ENCODE data around the gene PPP1R1A. TPM values are rescaled to one million over a fixed set of nuclear protein-coding genes. Genes with fewer than 3 reads are reported as not detected.

PPP1R1A gene
- total RNA-seq, 1 donor from 2014 or later = 6.8 TPM

DNA sequence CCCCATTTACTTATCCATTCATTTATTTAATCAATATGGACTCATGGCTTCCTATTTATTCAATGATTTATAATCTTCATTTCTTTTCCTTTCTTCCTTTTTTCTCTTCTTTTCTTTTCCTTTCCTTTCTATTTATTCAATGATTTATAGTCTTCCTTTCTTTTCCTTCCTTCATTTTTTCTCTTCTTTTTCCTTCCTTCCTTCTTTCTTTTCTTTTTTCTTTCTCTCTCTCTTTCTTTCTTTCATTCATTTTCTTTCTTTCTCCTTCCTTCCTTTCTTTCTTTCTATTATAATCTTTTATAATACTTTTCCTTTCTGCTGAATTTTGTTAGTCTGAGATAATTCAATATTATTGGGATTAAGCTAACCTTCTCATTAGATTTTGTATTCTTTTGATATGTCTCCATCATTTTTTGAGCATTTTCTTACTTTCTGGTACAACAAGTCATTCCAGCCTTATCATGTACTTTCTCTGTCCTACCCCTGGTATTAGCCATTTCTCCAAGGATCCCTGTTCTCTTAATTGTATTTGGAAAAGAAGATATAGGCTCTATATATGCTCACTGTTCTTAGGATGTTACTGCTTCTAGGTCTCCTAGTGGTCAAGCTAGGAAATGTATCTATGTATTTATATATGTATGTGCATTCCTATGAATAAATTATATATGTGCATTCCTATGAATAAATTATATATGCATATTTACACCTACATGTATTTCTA, 34.2 kb upstream of the PPP1R1A start:
- Histone ChIP-seq H3K27me3 (ENCODE audit: control insufficient read depth in 3 of 3, insufficient read depth in 3 of 3, low read length in 3 of 3) (peaks cover 4 to 14% (median 6%) of the 10 kb centered on the region in 3 donors), H3K4me1 (ENCODE audit: control insufficient read depth in 3 of 3, insufficient read depth in 3 of 3, low read length in 3 of 3) (no peaks in the 10 kb centered on the region), H3K36me3 (ENCODE audit: control insufficient read depth in 3 of 3, insufficient read depth in 3 of 3, low read length in 3 of 3) (no peaks in the 10 kb centered on the region), H3K9ac (ENCODE audit: low read depth in 1 of 3, low read length in 3 of 3) (no peak overlapping the region), H3K27ac (ENCODE audit: low read depth, low read length) (no peak overlapping the region), H3K9me3 (ENCODE audit: control insufficient read depth in 3 of 3, low read length in 3 of 3) (no peaks in the 10 kb centered on the region), H3K4me3 (ENCODE audit: low read length in 3 of 3) (no peak overlapping the region)

DNA sequence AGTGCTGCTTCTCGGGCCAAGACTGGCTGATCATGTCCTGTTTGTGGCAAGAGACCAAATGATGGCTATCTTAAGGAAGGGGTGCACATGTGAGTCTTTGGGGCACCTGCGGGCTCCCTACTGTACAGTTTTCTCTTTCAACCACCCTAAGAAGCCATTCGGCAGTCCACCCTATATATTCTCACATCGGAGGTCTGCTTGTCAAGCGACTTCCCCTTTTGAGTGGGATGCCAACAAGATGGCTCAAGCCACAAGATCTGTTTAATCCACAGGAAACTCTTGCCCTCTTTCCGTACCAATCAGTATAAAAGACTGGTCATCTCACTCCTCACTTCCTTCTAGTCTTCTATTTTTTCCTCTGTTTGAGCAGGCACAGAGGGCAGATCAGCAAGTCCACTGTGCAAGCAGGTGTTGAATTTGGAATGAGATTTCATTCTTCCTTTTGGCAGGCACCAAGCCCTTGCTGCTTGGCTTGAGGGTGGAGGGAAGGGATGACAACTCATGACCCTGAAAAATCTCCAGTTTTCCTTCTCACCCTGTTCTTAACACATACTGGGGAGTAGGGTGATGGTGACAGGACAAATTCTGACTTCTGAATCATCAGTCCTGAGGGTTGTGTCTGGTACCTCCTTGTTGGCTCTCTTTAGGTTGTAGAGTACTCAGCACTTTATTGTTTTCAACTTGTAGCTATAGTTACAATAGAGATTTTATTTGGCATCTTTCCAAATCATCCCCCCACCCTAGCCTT, 28.6 kb upstream of the PPP1R1A start:
- Histone ChIP-seq H3K9me3 (ENCODE audit: control insufficient read depth in 3 of 3, low read length in 3 of 3) (no peaks in the 10 kb centered on the region), H3K4me3 (ENCODE audit: low read length in 3 of 3) (no peak overlapping the region), H3K27ac (ENCODE audit: low read depth, low read length) (no peak overlapping the region), H3K9ac (ENCODE audit: low read depth in 1 of 3, low read length in 3 of 3) (no peak overlapping the region), H3K36me3 (ENCODE audit: control insufficient read depth in 3 of 3, insufficient read depth in 3 of 3, low read length in 3 of 3) (no peaks in the 10 kb centered on the region), H3K27me3 (ENCODE audit: control insufficient read depth in 3 of 3, insufficient read depth in 3 of 3, low read length in 3 of 3) (peaks cover 4 to 8% (median 6%) of the 10 kb centered on the region in 3 donors), H3K4me1 (ENCODE audit: control insufficient read depth in 3 of 3, insufficient read depth in 3 of 3, low read length in 3 of 3) (no peaks in the 10 kb centered on the region)

DNA sequence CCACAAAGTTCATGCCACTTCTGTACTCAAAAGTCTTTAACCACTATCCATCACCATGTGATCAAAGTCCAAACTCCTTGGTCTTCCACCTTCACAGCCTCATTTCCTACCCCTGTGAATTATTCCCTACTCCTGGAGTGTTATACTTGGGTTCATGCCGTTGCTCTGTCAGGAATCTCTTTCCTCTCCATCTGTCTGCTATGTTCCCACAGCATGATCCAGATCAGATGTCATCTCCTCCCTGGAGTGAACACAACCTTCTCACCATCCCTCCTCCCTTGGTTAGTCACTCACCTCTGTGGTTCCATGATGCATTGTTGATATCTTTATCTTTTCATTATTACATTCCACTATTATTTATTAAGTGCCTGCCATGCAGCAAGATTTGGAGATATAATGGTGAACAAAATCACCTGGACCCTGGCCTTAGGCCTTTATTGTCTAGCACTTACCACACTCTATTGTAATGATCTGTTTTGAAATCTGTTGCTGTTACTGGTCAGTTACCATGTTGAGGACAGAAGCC, 23.8 kb upstream of the PPP1R1A start:
- H3K27ac ChIP-seq (ENCODE audit: low read depth, low read length) = no peak overlapping the region
- no peak overlapping the region for H3K4me3 ChIP-seq (ENCODE audit: low read length in 3 of 3)
- H3K36me3 ChIP-seq (ENCODE audit: control insufficient read depth in 3 of 3, insufficient read depth in 3 of 3, low read length in 3 of 3) = no peaks in the 10 kb centered on the region
- H3K4me1 ChIP-seq (ENCODE audit: control insufficient read depth in 3 of 3, insufficient read depth in 3 of 3, low read length in 3 of 3) = peaks cover 0 to 2% (median 0%) of the 10 kb centered on the region in 3 donors
- H3K9ac ChIP-seq (ENCODE audit: low read depth in 1 of 3, low read length in 3 of 3) = no peak overlapping the region
- H3K9me3 ChIP-seq (ENCODE audit: control insufficient read depth in 3 of 3, low read length in 3 of 3) = no peaks in the 10 kb centered on the region
- peaks cover 4 to 8% (median 6%) of the 10 kb centered on the region in 3 donors for H3K27me3 ChIP-seq (ENCODE audit: control insufficient read depth in 3 of 3, insufficient read depth in 3 of 3, low read length in 3 of 3)

DNA sequence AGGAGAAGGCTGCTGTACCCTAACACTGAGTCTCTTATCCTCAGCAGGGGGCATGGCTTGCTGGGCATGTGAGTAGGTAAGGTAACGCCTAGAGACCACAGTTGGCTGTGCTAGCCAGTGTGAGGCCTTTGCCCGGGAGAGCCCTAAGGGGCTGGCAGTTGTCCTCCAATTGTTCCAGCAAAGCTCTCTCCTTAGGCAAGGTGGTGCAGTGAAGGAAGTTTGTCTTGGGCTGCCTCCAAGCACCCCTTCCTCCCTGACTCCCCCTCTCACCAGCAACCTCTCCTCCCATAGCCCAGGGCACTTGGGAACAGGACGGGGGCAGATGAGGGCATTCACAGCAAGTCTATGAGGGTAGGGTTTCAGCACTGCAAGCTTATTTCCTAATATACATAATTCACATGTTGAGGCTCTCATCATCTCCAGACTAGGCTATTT, 23.3 kb upstream of the PPP1R1A start:
- Histone ChIP-seq H3K27ac (ENCODE audit: low read depth, low read length) (no peak overlapping the region), H3K4me1 (ENCODE audit: control insufficient read depth in 3 of 3, insufficient read depth in 3 of 3, low read length in 3 of 3) (peaks cover 0 to 2% (median 0%) of the 10 kb centered on the region in 3 donors), H3K27me3 (ENCODE audit: control insufficient read depth in 3 of 3, insufficient read depth in 3 of 3, low read length in 3 of 3) (peaks cover 4 to 8% (median 6%) of the 10 kb centered on the region in 3 donors), H3K9me3 (ENCODE audit: control insufficient read depth in 3 of 3, low read length in 3 of 3) (no peaks in the 10 kb centered on the region), H3K4me3 (ENCODE audit: low read length in 3 of 3) (no peak overlapping the region), H3K9ac (ENCODE audit: low read depth in 1 of 3, low read length in 3 of 3) (no peak overlapping the region), H3K36me3 (ENCODE audit: control insufficient read depth in 3 of 3, insufficient read depth in 3 of 3, low read length in 3 of 3) (no peaks in the 10 kb centered on the region)

DNA sequence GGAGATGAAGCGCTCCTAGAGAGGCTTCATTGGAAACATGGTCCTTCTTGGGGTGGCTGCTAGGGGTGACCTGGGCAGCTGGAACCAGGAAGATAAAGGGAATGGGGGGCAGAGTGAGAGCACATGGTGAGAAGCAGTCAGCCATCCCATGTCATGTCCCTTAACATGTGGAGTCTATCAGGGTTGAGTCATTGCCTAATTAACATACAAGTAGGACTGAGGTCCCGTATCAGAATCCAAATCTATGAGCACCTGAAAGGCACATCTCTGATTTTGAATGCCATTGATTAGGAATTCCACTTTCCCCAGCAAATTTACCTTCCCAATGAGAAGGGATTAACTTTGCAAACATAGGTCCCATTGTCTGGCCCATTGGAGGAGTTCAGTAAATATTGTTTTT, 20.3 kb upstream of the PPP1R1A start:
- Histone ChIP-seq H3K36me3 (ENCODE audit: control insufficient read depth in 3 of 3, insufficient read depth in 3 of 3, low read length in 3 of 3) (no peaks in the 10 kb centered on the region), H3K9ac (ENCODE audit: low read depth in 1 of 3, low read length in 3 of 3) (no peak overlapping the region), H3K9me3 (ENCODE audit: control insufficient read depth in 3 of 3, low read length in 3 of 3) (no peaks in the 10 kb centered on the region), H3K27ac (ENCODE audit: low read depth, low read length) (no peak overlapping the region), H3K27me3 (ENCODE audit: control insufficient read depth in 3 of 3, insufficient read depth in 3 of 3, low read length in 3 of 3) (no peaks in the 10 kb centered on the region), H3K4me3 (ENCODE audit: low read length in 3 of 3) (no peak overlapping the region), H3K4me1 (ENCODE audit: control insufficient read depth in 3 of 3, insufficient read depth in 3 of 3, low read length in 3 of 3) (peaks cover 0 to 2% (median 0%) of the 10 kb centered on the region in 3 donors)

DNA sequence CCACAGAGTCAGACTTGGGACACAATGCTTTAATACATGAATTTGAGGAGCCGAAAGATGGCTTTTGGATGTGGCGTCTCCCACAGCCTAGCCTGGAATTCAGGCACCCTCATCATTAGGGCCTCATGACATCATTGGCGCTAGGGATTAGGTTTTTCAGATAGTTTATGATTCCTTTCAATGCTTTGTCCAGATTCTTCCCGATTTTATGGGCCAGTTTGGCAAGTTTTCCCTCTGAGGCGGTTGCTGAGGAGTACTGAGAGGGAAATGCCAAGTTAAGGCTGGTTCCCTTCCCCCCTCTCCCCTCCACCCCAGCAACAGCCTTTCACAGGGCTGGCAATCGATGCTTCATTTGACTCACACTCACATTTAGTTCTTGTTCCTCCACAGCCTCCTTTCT, 19.7 kb upstream of the PPP1R1A start:
- Histone ChIP-seq H3K27ac (ENCODE audit: low read depth, low read length) (no peak overlapping the region), H3K4me3 (ENCODE audit: low read length in 3 of 3) (no peak overlapping the region), H3K4me1 (ENCODE audit: control insufficient read depth in 3 of 3, insufficient read depth in 3 of 3, low read length in 3 of 3) (peaks cover 0 to 2% (median 0%) of the 10 kb centered on the region in 3 donors), H3K27me3 (ENCODE audit: control insufficient read depth in 3 of 3, insufficient read depth in 3 of 3, low read length in 3 of 3) (no peaks in the 10 kb centered on the region), H3K9me3 (ENCODE audit: control insufficient read depth in 3 of 3, low read length in 3 of 3) (no peaks in the 10 kb centered on the region), H3K36me3 (ENCODE audit: control insufficient read depth in 3 of 3, insufficient read depth in 3 of 3, low read length in 3 of 3) (no peaks in the 10 kb centered on the region), H3K9ac (ENCODE audit: low read depth in 1 of 3, low read length in 3 of 3) (no peak overlapping the region)

DNA sequence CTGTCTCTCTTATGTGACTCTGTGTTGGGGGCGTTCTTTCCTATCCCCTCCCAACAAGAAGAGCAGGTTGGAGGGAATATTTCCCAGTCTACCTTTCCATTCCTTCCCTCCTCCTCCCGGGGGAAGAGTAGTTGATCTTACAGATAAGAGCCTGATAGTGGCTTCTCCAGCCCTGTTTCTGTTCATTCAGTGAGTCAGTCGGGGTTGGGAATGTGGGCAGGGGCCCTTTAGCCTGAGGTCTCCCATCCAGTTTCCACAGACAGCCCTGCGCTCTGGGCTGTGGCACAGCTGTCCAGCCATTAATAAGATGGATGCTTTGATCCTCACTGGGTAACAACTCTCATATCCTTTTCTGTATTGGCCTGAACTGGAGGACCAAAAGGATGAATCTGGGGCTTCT, 18.1 kb upstream of the PPP1R1A start:
- Histone ChIP-seq H3K27me3 (ENCODE audit: control insufficient read depth in 3 of 3, insufficient read depth in 3 of 3, low read length in 3 of 3) (no peaks in the 10 kb centered on the region), H3K4me1 (ENCODE audit: control insufficient read depth in 3 of 3, insufficient read depth in 3 of 3, low read length in 3 of 3) (no peaks in the 10 kb centered on the region), H3K9me3 (ENCODE audit: control insufficient read depth in 3 of 3, low read length in 3 of 3) (no peaks in the 10 kb centered on the region), H3K36me3 (ENCODE audit: control insufficient read depth in 3 of 3, insufficient read depth in 3 of 3, low read length in 3 of 3) (no peaks in the 10 kb centered on the region), H3K27ac (ENCODE audit: low read depth, low read length) (no peak overlapping the region), H3K9ac (ENCODE audit: low read depth in 1 of 3, low read length in 3 of 3) (no peak overlapping the region), H3K4me3 (ENCODE audit: low read length in 3 of 3) (no peak overlapping the region)

DNA sequence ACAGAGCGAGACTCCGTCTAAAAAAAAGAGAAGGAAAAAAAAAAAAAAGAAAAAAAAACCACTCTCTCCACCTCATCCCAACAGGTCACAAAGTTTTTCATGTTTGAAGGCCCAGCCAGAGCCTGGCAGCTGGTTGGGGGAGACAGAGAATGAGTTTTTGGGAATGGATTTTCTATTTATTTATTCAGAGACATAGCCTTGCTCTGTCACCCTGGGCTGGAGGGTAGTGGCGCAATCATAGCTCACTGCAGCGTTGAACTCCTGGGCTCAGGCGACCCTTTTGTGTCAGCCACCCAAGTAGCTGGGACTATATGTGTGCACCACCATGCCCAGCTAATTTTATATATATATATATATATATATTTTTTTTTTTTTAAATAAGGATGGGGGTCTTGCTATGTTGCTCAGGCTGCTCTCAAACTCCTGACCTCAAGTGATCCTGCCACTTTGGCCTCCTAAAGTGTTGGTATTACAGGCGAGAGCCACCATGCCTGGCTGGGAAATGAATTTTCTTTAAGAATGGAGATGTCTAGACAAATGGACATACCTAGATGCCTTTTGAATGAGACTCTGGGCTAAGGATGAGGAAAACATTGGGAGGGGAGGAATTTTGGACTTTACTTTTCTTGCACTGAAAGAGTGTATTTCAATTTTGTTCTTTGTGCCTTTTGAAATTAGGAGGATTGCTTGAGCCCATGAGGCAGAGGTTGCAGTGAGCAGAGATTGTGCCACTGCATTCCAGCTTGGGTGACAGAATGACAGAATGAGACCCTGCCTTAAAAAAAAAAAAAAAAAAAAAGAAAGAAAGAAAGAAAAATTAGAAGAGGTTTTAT, 16.9 kb upstream of the PPP1R1A start:
- Histone ChIP-seq H3K27ac (ENCODE audit: low read depth, low read length) (no peak overlapping the region), H3K27me3 (ENCODE audit: control insufficient read depth in 3 of 3, insufficient read depth in 3 of 3, low read length in 3 of 3) (no peaks in the 10 kb centered on the region), H3K9me3 (ENCODE audit: control insufficient read depth in 3 of 3, low read length in 3 of 3) (no peaks in the 10 kb centered on the region), H3K9ac (ENCODE audit: low read depth in 1 of 3, low read length in 3 of 3) (no peak overlapping the region), H3K4me3 (ENCODE audit: low read length in 3 of 3) (no peak overlapping the region), H3K4me1 (ENCODE audit: control insufficient read depth in 3 of 3, insufficient read depth in 3 of 3, low read length in 3 of 3) (no peaks in the 10 kb centered on the region), H3K36me3 (ENCODE audit: control insufficient read depth in 3 of 3, insufficient read depth in 3 of 3, low read length in 3 of 3) (no peaks in the 10 kb centered on the region)

DNA sequence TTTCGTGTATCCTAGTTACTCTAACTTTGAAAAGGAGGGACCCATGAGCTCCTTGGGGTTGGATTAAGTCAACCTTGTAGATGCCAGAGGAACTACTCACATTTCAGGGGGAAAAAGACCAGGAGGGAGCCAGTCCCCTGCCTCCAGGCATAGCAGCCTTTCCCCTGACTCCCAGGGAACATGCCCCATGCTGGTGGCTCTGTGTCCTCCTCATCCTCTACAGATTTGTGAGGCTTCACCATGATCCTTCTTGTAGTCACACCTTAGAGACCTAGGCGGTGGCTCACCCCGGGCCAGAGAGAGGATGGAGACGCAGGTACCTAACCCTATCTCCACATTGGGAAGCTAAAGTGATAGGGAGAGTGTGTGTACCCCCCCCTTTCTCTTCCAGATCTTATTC, 16.0 kb upstream of the PPP1R1A start:
- Histone ChIP-seq H3K4me1 (ENCODE audit: control insufficient read depth in 3 of 3, insufficient read depth in 3 of 3, low read length in 3 of 3) (no peaks in the 10 kb centered on the region), H3K9ac (ENCODE audit: low read depth in 1 of 3, low read length in 3 of 3) (no peak overlapping the region), H3K36me3 (ENCODE audit: control insufficient read depth in 3 of 3, insufficient read depth in 3 of 3, low read length in 3 of 3) (no peaks in the 10 kb centered on the region), H3K27me3 (ENCODE audit: control insufficient read depth in 3 of 3, insufficient read depth in 3 of 3, low read length in 3 of 3) (no peaks in the 10 kb centered on the region), H3K9me3 (ENCODE audit: control insufficient read depth in 3 of 3, low read length in 3 of 3) (no peaks in the 10 kb centered on the region), H3K4me3 (ENCODE audit: low read length in 3 of 3) (no peak overlapping the region), H3K27ac (ENCODE audit: low read depth, low read length) (no peak overlapping the region)

Data from skeletal muscle tissue (tissue), 4 donors.